NOMO-1 (cell line): ENCODE measurements around the gene ZNF580.

Experiments used
- DNase-seq, 2 experiments: peaks; one replicate each; lab custom pipeline; 2025; ENCODE audit not compliant: unreplicated experiment in 2 of 2; lab: John Stamatoyannopoulos, UW

The ZNF580 gene, protein sequence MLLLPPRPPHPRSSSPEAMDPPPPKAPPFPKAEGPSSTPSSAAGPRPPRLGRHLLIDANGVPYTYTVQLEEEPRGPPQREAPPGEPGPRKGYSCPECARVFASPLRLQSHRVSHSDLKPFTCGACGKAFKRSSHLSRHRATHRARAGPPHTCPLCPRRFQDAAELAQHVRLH

DNA sequence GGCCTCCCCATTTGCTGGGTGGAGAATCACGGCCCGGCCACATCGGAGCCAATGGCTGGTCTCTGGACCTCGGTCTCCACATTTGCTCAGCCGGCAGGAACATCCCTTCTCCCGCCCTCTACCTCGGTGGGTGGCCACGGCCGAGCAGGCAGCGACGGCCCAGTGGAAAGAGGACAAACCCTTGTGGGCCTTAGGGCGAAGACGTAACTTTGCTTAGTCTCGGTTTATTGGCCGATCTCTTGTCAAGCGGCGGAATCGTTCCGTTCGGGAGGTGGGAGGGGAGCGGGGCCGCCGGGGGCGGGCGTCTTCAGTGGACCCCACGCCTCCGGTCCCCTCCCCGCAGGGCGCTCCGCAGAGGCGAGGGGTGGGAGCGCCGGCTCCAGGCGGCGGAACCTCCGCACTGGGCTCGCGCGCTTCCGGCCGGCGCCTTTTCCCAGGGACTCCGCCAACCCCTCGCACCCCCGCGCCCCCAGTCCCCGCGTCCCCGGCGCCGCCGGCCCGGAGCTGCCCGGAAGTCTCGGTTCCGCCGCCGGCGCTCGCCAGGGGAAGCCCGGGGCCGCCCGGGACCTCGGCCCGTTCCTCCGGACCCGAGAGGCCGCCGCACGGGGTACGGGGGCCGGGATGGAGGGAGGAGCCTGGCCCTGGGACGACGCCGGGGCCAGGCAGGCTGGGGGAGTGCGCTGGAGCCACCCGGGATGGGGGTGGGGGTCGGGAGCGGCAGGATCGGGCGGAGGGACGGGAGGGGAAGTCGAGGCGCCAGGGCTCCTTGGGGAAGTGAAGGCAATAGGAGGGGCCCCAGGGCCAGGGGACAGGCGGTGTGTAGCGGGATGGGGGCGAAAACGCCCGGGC is at the start of gene ZNF580:
TSS of gene ZNF580 (plus strand) at position 426 of the 849 bp plus-strand sequence. CDS start 1,507 bp downstream, outside the sequence.
- DNase-seq = peak; percentile 36 to 46

- no peak for DNase-seq
These were observed 49.2 kb upstream of the ZNF580 start for GRCh38 chr19:55591555-55591954.

DNA sequence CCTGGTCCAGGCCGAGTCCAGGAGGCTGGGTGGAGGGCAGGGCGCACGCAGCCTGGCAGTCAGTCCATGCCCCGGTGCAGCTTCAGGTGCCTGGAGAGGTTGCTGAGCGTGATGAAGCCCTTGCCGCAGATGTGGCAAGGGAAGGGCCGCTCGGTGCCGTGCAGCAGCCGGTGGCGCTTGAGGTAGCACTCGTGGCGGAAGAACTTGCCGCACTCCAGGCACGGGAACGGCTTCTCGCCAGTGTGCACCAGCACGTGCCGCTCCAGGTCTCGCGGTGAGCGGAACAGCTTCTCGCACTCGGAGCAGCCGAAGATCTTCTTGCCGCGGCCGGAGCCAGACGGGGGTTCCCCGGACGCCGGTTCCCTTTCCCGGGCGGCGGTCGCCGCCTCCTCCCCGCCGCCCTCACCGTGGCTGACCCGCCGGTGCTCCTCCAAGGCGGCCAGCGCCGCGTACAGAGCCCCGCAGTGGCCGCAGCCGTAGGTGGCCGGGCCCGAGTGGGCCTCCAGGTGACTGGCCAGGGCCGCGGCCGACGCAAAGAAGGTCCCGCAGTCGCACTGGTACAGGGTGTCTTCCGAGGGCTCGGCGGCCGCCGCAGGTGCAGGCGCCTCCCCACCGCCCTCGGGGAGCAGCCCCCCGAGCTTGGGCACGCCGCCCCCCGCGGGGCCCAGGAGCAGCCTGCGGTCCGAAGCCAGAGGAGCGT is 48.3 kb upstream of the ZNF580 start:
- DNase-seq = no peak

GRCh38 chr19:55593096-55593772 is 47.6 kb upstream of the ZNF580 start:
- no peak for DNase-seq

GRCh38 chr19:55594996-55595545 is 45.7 kb upstream of the ZNF580 start:
- DNase-seq = no peak

DNA sequence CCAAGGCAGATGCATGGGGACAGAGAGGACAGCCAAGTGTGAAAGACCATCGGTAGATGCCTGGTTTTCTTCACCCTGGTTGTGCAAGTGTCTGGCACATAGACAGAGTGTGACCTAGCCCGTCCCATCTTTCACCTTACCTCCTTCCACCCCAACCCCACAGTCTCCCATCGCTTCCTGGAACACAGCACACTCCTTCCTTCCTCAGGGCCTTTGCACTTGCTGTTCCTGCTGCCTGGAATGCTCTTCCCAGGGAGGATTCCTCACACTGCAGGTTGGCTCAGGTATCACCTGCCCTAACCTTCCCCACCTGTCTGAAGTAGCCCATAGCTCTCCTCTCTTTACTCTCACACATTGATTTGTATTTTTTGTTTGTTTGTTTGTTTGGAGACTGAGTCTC is 44.5 kb upstream of the ZNF580 start:
- no peak for DNase-seq

DNA sequence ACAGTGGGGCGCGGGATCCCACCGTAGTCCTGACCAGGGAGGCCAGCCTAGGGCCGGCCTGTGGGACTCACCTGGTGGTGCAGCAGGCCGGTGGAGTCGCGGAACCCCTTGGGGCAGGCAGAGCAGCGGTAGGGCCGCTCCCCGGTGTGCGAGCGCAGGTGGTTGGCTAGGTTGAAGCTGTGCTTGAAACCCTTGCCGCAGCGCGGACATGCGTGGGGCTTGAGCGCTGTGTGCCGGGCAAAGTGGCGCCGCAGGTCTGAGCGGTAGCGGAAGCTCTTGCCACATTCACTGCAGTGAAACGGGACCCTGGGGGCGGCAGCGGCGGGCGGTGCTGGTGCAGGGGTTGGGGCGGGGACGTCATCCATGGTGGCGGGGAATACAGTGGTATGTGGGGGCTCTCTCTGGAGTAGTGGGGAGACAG is 43.3 kb upstream of the ZNF580 start:
- no peak for DNase-seq

DNA sequence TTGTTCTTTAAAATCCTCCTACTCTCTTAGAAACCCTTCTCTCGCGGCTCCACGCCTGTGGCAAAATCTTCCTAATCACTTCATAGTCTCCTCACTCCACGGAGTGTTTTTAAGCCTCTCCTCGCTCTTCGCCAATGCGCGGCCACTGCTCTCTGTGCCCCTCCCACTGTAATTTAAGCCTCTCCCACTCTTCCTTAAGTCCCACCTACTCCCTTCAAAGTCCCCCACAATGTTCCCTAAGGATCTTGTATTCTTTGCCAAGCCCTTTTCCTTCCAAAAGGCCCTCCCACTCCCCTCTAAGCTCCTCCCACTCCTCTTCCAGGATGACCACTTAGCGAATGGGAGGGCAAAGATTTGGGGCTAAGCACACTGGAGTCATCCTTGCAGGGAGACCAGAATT is 42.8 kb upstream of the ZNF580 start:
- DNase-seq = no peak

DNA sequence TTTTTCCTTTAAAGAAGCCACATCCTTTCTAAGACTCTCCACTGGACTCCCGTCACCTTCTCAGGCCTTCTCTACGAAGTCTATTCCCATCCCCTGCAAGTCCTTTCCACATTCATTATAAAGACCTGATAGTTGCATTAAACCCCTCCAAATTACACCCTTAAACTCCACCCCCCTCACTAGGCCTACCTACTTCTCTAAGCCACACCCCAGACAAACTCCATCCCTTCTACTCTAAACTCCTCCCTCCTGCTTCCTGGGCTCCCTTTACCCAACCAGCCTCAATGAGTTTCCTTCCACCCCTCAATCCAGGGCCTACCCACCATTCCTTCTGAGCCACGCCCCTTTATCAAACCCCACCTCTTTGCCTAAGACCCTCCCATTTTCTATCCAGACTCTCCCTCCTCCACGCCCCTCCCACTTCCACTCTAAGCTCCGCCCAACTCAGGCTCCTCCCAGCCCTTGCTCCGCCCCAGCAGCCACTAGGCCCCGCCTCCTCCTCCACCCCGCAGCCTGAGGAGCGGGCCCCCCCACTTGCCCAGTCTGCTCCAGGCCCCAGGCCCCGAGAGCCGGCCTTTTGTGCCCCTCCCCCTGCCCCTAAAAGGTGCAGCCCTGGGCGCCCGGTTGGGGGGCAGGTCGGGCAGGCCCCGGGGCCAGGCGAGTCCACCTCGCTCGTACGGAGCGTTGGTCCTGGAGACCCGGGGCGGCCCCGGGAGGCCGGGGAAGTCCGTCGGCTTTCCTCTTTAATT is 41.9 kb upstream of the ZNF580 start:
- peak; percentile 80 to 86 for DNase-seq

- DNase-seq = peak; percentile 97
These were observed 41.3 kb upstream of the ZNF580 start, which contains the start of gene FIZ1 for GRCh38 chr19:55599468-55599841. Gene FIZ1 (minus strand): TSS chr19:55599517. CDS start chr19:55597865, 1,652 bp downstream.

DNA sequence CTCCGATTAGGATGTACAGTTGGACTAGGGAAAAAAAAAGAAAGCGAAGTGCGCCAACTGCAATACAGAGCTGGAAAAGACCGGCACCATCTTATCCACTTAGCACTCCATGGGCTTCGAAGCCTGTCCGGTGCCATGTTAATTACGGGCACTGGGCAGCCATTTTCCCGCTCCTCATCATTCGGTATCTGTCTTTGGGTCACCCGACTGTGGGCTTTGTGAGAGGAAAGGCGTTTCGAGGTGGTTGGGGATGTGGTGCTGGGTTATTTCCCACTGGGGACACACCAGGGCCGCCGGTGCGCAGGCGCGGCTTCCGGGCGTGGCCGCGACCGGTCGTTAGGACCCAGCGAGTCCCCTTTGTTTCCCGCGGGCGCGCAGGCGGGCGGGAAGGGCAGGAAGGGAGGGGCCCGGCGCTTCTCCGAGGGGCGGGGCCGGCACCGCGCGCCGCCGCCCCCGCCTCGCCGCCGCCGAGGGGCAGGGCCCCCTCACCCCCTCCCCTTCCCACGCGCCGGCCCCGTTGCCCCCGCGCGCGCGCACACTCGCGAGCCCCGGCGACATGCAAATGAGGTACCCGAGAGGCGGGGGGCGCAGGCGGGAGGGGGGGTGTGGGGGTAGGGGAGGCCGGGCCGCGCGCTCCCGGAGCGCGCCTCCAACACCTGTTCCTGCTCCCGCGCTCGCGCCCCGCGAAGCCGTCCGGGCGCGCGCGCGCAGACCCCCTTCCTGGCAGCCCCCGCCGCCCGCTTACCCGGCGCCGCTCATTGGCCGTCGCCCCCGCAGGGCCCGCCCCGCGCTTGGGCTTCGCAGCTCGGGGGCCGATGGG is 40.8 kb upstream of the ZNF580 start, which contains the start of gene ZNF524:
TSS of gene ZNF524 (plus strand) at position 447 of the 820 bp plus-strand sequence. CDS start 1,825 bp downstream, outside the sequence.
- peak; percentile 88 to 93 for DNase-seq

DNA sequence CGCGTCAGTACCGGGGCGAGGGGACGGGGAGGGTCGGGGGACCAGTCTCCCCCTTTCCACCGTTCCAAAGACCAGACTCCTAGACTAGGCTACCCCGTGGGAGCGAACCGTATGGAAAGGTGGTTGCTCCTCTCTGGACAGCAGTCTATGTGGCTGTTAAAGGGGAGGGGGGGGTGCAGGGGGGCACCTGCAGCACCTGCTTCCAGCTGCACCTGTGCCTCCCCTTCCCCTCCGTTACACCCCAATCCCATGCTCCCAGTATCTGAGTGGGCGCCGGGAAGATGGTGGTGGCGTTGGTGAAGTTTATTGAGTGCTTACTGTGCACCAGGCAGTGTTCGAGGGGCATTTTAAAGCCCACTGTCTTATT is 40.2 kb upstream of the ZNF580 start:
- DNase-seq = no peak

DNA sequence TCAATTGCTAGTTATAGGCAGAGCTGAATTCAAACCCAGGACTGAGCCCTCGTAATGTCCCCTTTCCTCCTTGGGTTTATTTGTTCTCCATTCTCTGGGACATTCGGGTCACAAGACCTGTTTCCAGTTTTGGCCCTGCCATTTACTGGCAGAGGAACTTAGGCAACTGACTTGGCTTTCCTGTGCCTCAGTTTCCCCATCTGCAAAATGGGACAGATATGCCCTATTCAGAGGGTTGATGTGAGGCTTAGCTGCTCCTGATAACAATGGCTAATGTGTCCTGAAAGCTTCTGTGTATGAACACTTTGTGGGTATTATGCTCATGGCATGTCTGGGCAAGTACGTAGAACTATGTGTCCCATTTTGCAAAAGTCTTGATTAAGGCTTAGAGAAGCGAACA is 39.7 kb upstream of the ZNF580 start:
- DNase-seq = no peak

DNA sequence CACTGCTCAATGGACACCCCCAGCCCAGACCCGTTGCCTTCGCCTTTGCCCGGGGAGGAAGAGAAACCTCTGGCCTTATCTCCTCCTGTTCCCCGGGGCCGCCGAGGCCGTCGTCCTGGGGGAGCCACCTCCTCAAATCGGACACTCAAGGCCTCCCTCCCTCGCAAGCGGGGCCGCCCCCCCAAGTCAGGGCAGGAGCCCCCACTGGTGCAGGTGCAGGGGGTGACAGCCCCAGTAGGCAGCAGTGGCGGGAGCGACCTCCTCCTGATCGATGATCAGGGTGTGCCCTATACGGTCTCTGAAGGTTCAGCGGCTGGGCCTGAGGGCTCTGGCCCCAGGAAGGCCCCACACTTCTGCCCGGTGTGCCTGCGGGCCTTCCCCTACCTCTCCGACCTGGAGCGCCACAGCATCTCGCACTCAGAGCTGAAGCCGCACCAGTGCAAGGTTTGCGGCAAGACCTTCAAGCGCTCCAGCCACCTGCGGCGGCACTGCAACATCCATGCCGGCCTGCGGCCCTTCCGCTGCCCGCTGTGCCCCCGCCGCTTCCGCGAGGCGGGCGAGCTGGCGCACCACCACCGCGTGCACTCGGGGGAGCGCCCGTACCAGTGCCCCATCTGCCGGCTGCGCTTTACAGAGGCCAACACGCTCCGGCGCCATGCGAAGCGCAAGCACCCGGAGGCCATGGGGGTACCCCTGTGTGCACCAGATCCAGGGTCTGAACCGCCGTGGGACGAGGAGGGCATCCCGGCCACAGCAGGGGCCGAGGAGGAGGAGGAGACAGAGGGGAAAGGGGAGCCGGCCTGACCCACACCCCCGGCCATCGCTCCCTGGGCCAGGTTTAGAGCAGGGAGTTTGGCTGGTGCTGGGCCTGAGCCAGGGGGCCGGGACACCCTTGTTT is 38.4 kb upstream of the ZNF580 start:
- no peak for DNase-seq

DNA sequence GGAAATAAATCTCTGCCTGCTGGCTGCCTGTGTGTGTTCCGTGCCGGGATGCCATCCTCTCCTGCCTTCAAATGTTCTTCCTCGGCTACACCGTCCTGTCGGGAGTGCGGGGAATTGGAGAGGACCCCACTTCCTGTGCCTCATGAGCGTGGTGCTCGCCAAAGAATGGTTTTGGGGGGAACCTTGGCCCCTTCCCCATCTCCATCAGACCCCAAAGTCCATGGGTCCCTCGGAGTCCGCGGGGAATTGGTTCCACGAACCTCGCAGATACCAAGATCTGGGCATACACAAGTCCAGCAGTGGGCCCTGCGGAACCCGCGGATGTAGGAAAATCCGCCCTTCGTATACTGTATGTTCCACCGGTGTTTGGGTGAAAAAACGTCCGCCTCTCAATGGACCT is 37.7 kb upstream of the ZNF580 start:
- no peak for DNase-seq

- no peak for DNase-seq
These were observed 37.1 kb upstream of the ZNF580 start for GRCh38 chr19:55603581-55604292.

DNA sequence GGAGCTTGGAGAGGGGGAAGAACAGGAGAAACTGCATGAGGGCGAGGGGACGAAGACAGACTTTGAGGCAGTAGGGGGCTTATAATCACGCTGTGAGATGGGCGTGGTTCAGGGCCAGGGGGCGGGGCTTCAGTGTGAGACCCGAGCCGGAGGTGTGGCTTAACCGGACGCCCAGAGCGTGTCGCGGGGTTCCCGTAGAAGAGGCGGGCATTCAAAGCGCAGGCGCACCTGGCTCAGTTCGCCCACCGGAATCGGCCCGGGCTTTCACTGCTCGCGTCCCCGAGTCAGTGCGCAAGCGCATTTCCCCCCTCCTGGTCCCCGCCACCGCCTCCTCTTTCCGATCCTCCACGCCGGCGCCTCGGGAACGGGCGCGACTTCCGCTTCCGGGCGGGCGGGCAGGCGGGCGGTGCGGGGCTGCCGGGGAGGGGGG is 35.6 kb upstream of the ZNF580 start:
- DNase-seq = peak; percentile 88 to 89
